Cardiac fibroblast (primary cell): ENCODE measurements around the gene OCIAD2.

ENCODE experiments used
- DNase-seq, 2 donors: peaks; one replicate each; pipeline versions ENCODE4 v3.0.0 to v3.0.0-alpha.2; 2010; ENCODE audit warnings: low read depth in 2 of 2
- H3K4me3 ChIP-seq, 2 donors: replicated peaks in 1 of 2; 1 replicate in 1 of 2; 2 replicates in 1 of 2; pipeline ENCODE4 v1.5.1; 2011; ENCODE audit warnings: low read depth in 2 of 2, low read length in 2 of 2, mild to moderate bottlenecking in 2 of 2, moderate library complexity in 1 of 2
- CTCF ChIP-seq: IDR thresholded peaks from one replicate; pipeline ENCODE4 v1.5.1; 2011; ENCODE audit warnings: low read depth, mild to moderate bottlenecking, low read length, inconsistent platforms

OCIAD2 gene

GRCh38 chr4:48836658-48837057 lies 69.9 kb downstream of the OCIAD2 start:
- DNase-seq, result no peak
- no peak for TF ChIP-seq CTCF
- no peak overlapping the region for H3K4me3 ChIP-seq
